AG04449 (cell line): ENCODE results near the gene GSTO1.

Experiments
- CTCF ChIA-PET: fragments of 350-600 bp; formaldehyde crosslinking; extraction: SDS; loops from one replicate; lab custom pipeline; 2021; ENCODE audit warnings: antibody characterized with exemption; lab: Yijun Ruan, JAX
- POLR2A ChIA-PET: fragments of 400-600, 350-600 bp; formaldehyde crosslinking; extraction: SDS; loops from one replicate; lab custom pipeline; 2020; ENCODE audit warnings: antibody characterized with exemption, inconsistent platforms; lab: Yijun Ruan, JAX
- DNase-seq: peaks from one replicate; pipeline ENCODE4 v3.0.0-alpha.2; 2010; ENCODE audit warnings: low read depth, low spot score
- H3K4me3 ChIP-seq: 2 replicates; pipeline ENCODE4 v1.5.1; 2011; ENCODE audit warnings: low read depth, mild to moderate bottlenecking, control low read depth, low read length
- CTCF ChIP-seq: IDR thresholded peaks from one replicate; pipeline ENCODE4 v1.5.1; 2011; ENCODE audit warnings: mild to moderate bottlenecking, moderate library complexity, low read length, control low read depth, inconsistent platforms; ENCODE audit not compliant: insufficient read depth; ENCODE audit errors: missing control alignments

GSTO1 gene

GRCh38 chr10:104220522-104220921 is 34.2 kb upstream of the GSTO1 start:
- DNase-seq, result no peak
- TF ChIP-seq CTCF, result no peak
- ChIA-PET POLR2A (no interaction called here), CTCF (interaction anchor here (1.6 kb wide), 1 partner anchor 10 kb away, joined by 6 read pairs; no protein-coding TSS in a partner anchor)
- no peak overlapping the region for H3K4me3 ChIP-seq

DNA sequence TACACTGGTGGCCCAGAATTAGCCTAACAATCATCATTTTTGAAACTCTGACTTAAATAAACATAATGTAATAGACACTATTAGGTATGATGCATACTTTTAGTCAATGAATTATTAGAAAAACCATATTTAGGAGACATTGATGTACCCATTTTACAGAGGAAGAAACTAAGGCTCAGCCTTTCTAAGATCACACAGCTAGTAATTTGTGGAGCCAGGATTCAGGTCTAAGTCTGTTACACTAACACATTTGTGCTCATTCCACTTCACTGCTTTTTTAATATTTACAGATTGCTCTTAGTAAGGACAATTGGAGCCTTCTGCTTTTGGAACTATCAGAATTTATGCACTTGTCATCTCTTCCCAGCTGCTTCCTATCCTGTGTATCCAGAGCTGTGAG is 31.4 kb upstream of the GSTO1 start:
- CTCF ChIA-PET, result interaction anchor here (1.4 kb wide), 1 partner anchor 13 kb away, joined by 3 read pairs; no protein-coding TSS in a partner anchor
- no peak overlapping the region for H3K4me3 ChIP-seq
- POLR2A ChIA-PET, result no interaction called here
- no peak for TF ChIP-seq CTCF
- no peak for DNase-seq

GRCh38 chr10:104230490-104230889 is 24.2 kb upstream of the GSTO1 start:
- ChIA-PET CTCF (no interaction called here), POLR2A (no interaction called here)
- TF ChIP-seq CTCF, result no peak
- no peak overlapping the region for H3K4me3 ChIP-seq
- no peak for DNase-seq

- H3K4me3 ChIP-seq, result peak within 1 kb of the TSS; percentile 92
- ChIA-PET CTCF (interaction anchor here (0.8 to 1.4 kb wide), 4 partner anchors 22 to 347 kb away, joined by 3 to 5 read pairs (median 3); partner anchors contain the start of gene GSTO1), POLR2A (no interaction called here)
- TF ChIP-seq CTCF, result no peak
- DNase-seq, result peak; percentile 63
These were observed 22.7 kb upstream of the GSTO1 start, which contains the start of gene CFAP43 for GRCh38 chr10:104231784-104232612. Gene CFAP43, minus strand, starts transcription at chr10:104232364. Its CDS starts 118 bp downstream, at chr10:104232246.

GRCh38 chr10:104232613-104233102 is 22.0 kb upstream of the GSTO1 start:
- ChIA-PET CTCF (interaction anchor here (0.8 to 1.4 kb wide), 3 partner anchors 22 to 347 kb away, joined by 3 to 5 read pairs (median 3); partner anchors contain the start of gene GSTO1), POLR2A (no interaction called here)
- no peak for TF ChIP-seq CTCF
- DNase-seq, result no peak
- H3K4me3 ChIP-seq, result peak overlapping the region; percentile 92

DNA sequence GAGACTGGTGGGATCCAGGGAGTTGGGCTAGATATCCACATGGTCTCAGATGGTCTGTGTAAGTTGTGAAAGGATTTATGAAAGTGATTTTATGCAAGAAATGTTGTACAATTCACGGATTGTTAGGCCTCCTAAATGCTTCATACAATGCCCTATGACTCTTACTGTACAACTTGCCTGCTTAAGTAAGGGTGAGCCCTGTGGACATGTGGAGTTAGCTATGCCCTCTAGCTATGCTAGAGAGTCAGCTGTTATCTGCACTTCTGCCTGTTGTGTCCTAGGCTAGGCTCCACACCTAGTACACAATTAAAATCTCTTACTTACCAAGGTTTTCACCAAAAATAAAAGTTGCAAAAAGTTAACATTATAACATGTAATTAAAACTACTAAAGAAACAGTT is 20.9 kb upstream of the GSTO1 start:
- POLR2A ChIA-PET, result no interaction called here
- CTCF ChIA-PET, result interaction anchor here (1.0 kb wide), 1 partner anchor 189 kb away, joined by 3 read pairs; no protein-coding TSS in a partner anchor
- H3K4me3 ChIP-seq, result no peak overlapping the region
- DNase-seq, result no peak
- no peak for TF ChIP-seq CTCF
